ENCODE data around the gene LCN6. TPM values are rescaled to one million over a fixed set of nuclear protein-coding genes. Genes with fewer than 3 reads are reported as not detected.
"Not testable (repeated sequence)": the region's sequence is repeated elsewhere in the genome, so short reads cannot be mapped to it uniquely, and the experiment has no call there.

The LCN6 gene
- total and polyA plus RNA-seq, 12 donors = 1.5 to 261 (median 4.6) TPM

GRCh38 chr9:136711751-136712689 lies 36.3 kb downstream of the LCN6 start, which contains the start of gene DIPK1B:
Gene DIPK1B (plus strand): TSS chr9:136712572. CDS start chr9:136712666, 94 bp downstream.
- H3K4me3 ChIP-seq = peak within 1 kb of the TSS; percentile 54 to 90 (median 73)
- DNase-seq (no peak), ATAC-seq (peak in 2 of 8 donors; percentile 2 to 13)
- 2 to 3% methylated on average over 83 to 113 of the region's 119 CpGs for WGBS, 2 donors
- TF ChIP-seq, protein P1, sequence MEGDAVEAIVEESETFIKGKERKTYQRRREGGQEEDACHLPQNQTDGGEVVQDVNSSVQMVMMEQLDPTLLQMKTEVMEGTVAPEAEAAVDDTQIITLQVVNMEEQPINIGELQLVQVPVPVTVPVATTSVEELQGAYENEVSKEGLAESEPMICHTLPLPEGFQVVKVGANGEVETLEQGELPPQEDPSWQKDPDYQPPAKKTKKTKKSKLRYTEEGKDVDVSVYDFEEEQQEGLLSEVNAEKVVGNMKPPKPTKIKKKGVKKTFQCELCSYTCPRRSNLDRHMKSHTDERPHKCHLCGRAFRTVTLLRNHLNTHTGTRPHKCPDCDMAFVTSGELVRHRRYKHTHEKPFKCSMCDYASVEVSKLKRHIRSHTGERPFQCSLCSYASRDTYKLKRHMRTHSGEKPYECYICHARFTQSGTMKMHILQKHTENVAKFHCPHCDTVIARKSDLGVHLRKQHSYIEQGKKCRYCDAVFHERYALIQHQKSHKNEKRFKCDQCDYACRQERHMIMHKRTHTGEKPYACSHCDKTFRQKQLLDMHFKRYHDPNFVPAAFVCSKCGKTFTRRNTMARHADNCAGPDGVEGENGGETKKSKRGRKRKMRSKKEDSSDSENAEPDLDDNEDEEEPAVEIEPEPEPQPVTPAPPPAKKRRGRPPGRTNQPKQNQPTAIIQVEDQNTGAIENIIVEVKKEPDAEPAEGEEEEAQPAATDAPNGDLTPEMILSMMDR (IDR thresholded peaks at IDR 0.05) = no peak
- H3K27me3 ChIP-seq = peaks cover 0 to 54% (median 0%) of the 10 kb centered on the region in 7 donors
- intact Hi-C loops (cut with DNase I) = loop anchor here in 1 of 10 donors (5.0 kb wide), 1 partner anchor 55 kb away; no protein-coding TSS in a partner anchor
- H3K4me1 ChIP-seq = peaks cover 14 to 45% (median 38%) of the 10 kb centered on the region in 9 donors
- no peaks in the 10 kb centered on the region for H3K9me3 ChIP-seq
- peak within 1 kb of the TSS; percentile 47 to 92 (median 86) for H3K27ac ChIP-seq
- H3K36me3 ChIP-seq = no peaks in the 10 kb centered on the region

- not testable (repeated sequence) for DNase-seq, ATAC-seq, H3K9me3 ChIP-seq, H3K36me3 ChIP-seq
- H3K27ac ChIP-seq = peak overlapping the region in 4 of 10 donors; percentile 30 to 74 (median 67)
- WGBS, 2 donors = 54 to 60% methylated on average over 4 of the region's 4 CpGs
- peak overlapping the region in 1 of 10 donors; percentile 54 for H3K4me3 ChIP-seq
- peaks cover 0 to 54% (median 0%) of the 10 kb centered on the region in 7 donors for H3K27me3 ChIP-seq
- intact Hi-C loops (cut with DNase I) = loop anchor here in 1 of 10 donors (5.0 kb wide), 1 partner anchor 54 kb away; no protein-coding TSS in a partner anchor
- H3K4me1 ChIP-seq = peaks cover 14 to 43% (median 38%) of the 10 kb centered on the region in 9 donors
These were observed 37.1 kb downstream of the LCN6 start for GRCh38 chr9:136711219-136711648.

GRCh38 chr9:136710543-136710942 lies 37.8 kb downstream of the LCN6 start:
- intact Hi-C loops (cut with DNase I) = loop anchor here in 1 of 10 donors (5.0 kb wide), 1 partner anchor 53 kb away; no protein-coding TSS in a partner anchor

DNA sequence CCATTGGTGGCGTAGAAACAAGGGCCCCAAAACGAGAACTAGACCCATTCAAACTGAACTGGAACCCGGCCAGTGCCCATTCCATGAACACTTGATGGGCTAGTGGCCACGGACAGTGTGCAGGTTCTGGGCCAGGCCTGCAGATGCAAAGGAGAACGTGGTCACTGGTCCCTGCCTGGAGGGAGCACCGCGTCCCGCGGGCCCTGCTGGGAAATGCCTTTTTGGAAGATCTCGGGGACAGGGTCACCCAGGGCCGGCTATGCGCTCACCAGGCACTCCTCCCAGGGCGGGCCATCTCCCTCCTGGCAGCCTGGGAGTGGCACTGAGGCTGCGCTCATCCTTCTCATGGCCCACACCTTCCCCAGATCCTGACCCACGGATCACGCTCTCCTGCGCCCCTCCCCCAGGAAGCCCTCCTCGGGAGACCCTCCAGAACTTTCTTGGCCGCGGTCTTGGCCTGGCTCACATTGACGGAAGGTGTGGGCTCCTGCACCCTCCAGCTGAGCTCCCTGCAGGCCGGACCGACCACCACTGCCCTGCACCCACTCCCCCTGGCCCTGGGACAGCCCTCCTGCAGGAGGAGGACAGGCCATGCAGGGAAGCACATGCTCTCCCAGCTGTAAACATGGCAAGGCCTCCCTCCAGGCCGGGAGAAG lies 38.7 kb downstream of the LCN6 start:
- no peak for ATAC-seq
- Histone ChIP-seq H3K27me3 (peaks cover 0 to 40% (median 0%) of the 10 kb centered on the region in 7 donors), H3K4me3 (no peak overlapping the region), H3K9me3 (no peaks in the 10 kb centered on the region), H3K4me1 (peaks cover 10 to 30% (median 28%) of the 10 kb centered on the region in 9 donors), H3K27ac (no peak overlapping the region), H3K36me3 (no peaks in the 10 kb centered on the region)
- intact Hi-C loops (cut with DNase I) = loop anchor here in 1 of 10 donors (5.0 kb wide), 1 partner anchor 52 kb away; no protein-coding TSS in a partner anchor
- TF ChIP-seq, protein P1 (IDR thresholded peaks at IDR 0.05) = no peak
- WGBS, 2 donors = 88 to 91% methylated on average over 24 of the region's 24 CpGs
- no peak for DNase-seq

More at GRCh38 chr9:136710543-136710942, 37.8 kb downstream of the LCN6 start:
- Histone ChIP-seq H3K9me3 (no peaks in the 10 kb centered on the region), H3K36me3 (no peaks in the 10 kb centered on the region), H3K27me3 (peaks cover 0 to 50% (median 0%) of the 10 kb centered on the region in 7 donors), H3K4me1 (peaks cover 14 to 40% (median 37%) of the 10 kb centered on the region in 9 donors), H3K4me3 (no peak overlapping the region), H3K27ac (no peak overlapping the region)
- TF ChIP-seq, protein P1 (IDR thresholded peaks at IDR 0.05) = no peak
- DNase-seq (no peak), ATAC-seq (no peak)
- WGBS, 2 donors = 85 to 86% methylated on average over 7 of the region's 7 CpGs

All from heart right ventricle (tissue), 16 donors.